HCT116 (cell line): ENCODE data around the gene CYB561D1. TPM values are rescaled to one million over a fixed set of nuclear protein-coding genes. Genes with fewer than 3 reads are reported as not detected.

ENCODE experiments used
- ATAC-seq: fragments of 200-7000 bp; cut with Tn5 transposase; 2 replicates; pipeline ENCODE4 v1.9.1; 2020; ENCODE audit warnings: mild to moderate bottlenecking, moderate library complexity
- BruUV-seq: library from RNA; stranded (reverse); fragments of 400-500 nt; replicated peaks from 2 replicates; lab custom pipeline; 2021; lab: Mats Ljungman, UMichigan
- CTCF ChIA-PET: fragments of 300-600 bp; sonication (Branson Sonifier 250); formaldehyde crosslinking; loops from one replicate; lab custom pipeline; 2021; ENCODE audit warnings: antibody characterized with exemption; lab: Charles Lee
- POLR2A ChIA-PET: fragments of 300-600, 350-600 bp; sonication (Branson Sonifier 250); formaldehyde crosslinking; loops from one replicate; lab custom pipeline; 2021; ENCODE audit warnings: antibody characterized with exemption; lab: Charles Lee
- RAD21 ChIA-PET, 2 experiments: fragments of 300-600 bp; sonication (Branson Sonifier 250); formaldehyde crosslinking; loops; one replicate each; lab custom pipeline; 2023; ENCODE audit warnings: low total read pairs in 2 of 2; ENCODE audit not compliant: uncharacterized antibody in 2 of 2, unreplicated experiment in 2 of 2, low non-redundant PET in 1 of 2; lab: Charles Lee
- DNase-seq: peaks from one replicate; pipeline ENCODE4 v3.0.0-alpha.2; 2010; ENCODE audit warnings: low read depth, low spot score
- H2AFZ ChIP-seq: fragments of 200-600 bp; shearing (Covaris generic), sonication (generic); 2 replicates; pipeline ENCODE4 v1.6.1; 2017; ENCODE audit warnings: low read depth, mixed run types, mixed read lengths, antibody characterized with exemption, low read length; ENCODE audit not compliant: poor library complexity, severe bottlenecking
- H3K27ac ChIP-seq: 2 replicates; pipeline ENCODE4 v1.5.1; 2012; ENCODE audit warnings: low read depth, low read length
- H3K27me3 ChIP-seq: fragments of 200-600 bp; sonication (generic); 2 replicates; pipeline ENCODE4 v1.6.1; 2016; ENCODE audit warnings: mixed run types, low read length, mixed read lengths; ENCODE audit not compliant: insufficient read depth
- H3K36me3 ChIP-seq, 2 experiments: fragments of 200-500 bp in 1 of 2; fragments of 200-600 bp in 1 of 2; sonication (Bioruptor generic) in 1 of 2; sonication (generic) in 1 of 2; 2 replicates each; pipeline versions ENCODE4 v1.5.1 to v1.6.1; 2014 to 2016; ENCODE audit warnings: low read length in 2 of 2, inconsistent platforms in 1 of 2, mixed read lengths in 1 of 2, mixed run types in 1 of 2; ENCODE audit not compliant: insufficient read depth in 2 of 2, control insufficient read depth in 1 of 2
- H3K4me1 ChIP-seq, 2 experiments: fragments of 200-600 bp in 1 of 2; sonication (generic) in 1 of 2; 2 replicates each; pipeline versions ENCODE4 v1.5.1 to v1.6.1; 2012 to 2017; ENCODE audit warnings: low read length in 2 of 2, inconsistent platforms in 1 of 2, mild to moderate bottlenecking in 1 of 2, mixed read lengths in 1 of 2, mixed run types in 1 of 2, moderate library complexity in 1 of 2; ENCODE audit not compliant: insufficient read depth in 2 of 2, control insufficient read depth in 1 of 2
- H3K4me2 ChIP-seq: fragments of 200-600 bp; sonication (generic); 2 replicates; pipeline ENCODE4 v1.6.1; 2017; ENCODE audit warnings: mixed run types, low read length, mixed read lengths
- H3K4me3 ChIP-seq, 2 experiments: fragments of 200-600 bp in 1 of 2; sonication (generic) in 1 of 2; replicated peaks in 1 of 2; 2 replicates each; pipeline ENCODE4 v1.5.1; 2011 to 2016; ENCODE audit warnings: low read length in 2 of 2, control low read depth in 1 of 2, low read depth in 1 of 2, mild to moderate bottlenecking in 1 of 2, mixed read lengths in 1 of 2, mixed run types in 1 of 2
- H3K79me2 ChIP-seq: fragments of 200-600 bp; sonication (generic); 2 replicates; pipeline ENCODE4 v1.6.1; 2017; ENCODE audit warnings: mild to moderate bottlenecking, mixed run types, low read length, moderate library complexity, mixed read lengths; ENCODE audit not compliant: insufficient read depth
- H3K9ac ChIP-seq: fragments of 200-600 bp; sonication (generic); 2 replicates; pipeline ENCODE4 v1.6.1; 2016; ENCODE audit warnings: low read length, mixed read lengths
- H3K9me2 ChIP-seq: fragments of 200-600 bp; sonication (generic), shearing (Covaris generic); 2 replicates; pipeline ENCODE4 v1.6.1; 2017; ENCODE audit warnings: mixed run types, mild to moderate bottlenecking, moderate library complexity; ENCODE audit not compliant: insufficient read depth
- H3K9me3 ChIP-seq, 2 experiments: fragments of 200-500 bp in 1 of 2; fragments of 200-600 bp in 1 of 2; sonication (Bioruptor generic) in 1 of 2; sonication (generic) in 1 of 2; 2 replicates each; pipeline ENCODE4 v1.6.1; 2014 to 2017; ENCODE audit warnings: low read length in 2 of 2, mixed read lengths in 2 of 2, inconsistent platforms in 1 of 2, low read depth in 1 of 2, mild to moderate bottlenecking in 1 of 2, mixed run types in 1 of 2, moderate library complexity in 1 of 2; ENCODE audit not compliant: control insufficient read depth in 1 of 2, insufficient read depth in 1 of 2
- H4K20me1 ChIP-seq: fragments of 200-600 bp; sonication (generic), shearing (Covaris generic); 2 replicates; pipeline ENCODE4 v1.6.1; 2017; ENCODE audit warnings: mixed run types, mild to moderate bottlenecking, moderate library complexity; ENCODE audit not compliant: insufficient read depth
- CBX3 ChIP-seq: IDR thresholded peaks from 2 replicates; pipeline ENCODE4 v1.6.1; 2012; ENCODE audit warnings: low read depth
- EGR1 ChIP-seq: IDR thresholded peaks from 2 replicates; pipeline ENCODE4 v1.6.1; 2012; ENCODE audit warnings: low read depth
- ZNF274 ChIP-seq: fragments of 200-500 bp; sonication (Bioruptor generic); IDR thresholded peaks from 2 replicates; pipeline ENCODE4 v1.6.1; 2014; ENCODE audit warnings: mild to moderate bottlenecking, low read depth, low read length, inconsistent platforms
- intact Hi-C: fragments of 100-400 bp; cut with micrococcal nuclease; formaldehyde crosslinking; loops from 2 replicates; pipeline ENCODE4 v1.10.0; 2022
- total RNA-seq: library from RNA; stranded (reverse); gene quantifications from one replicate; pipeline ENCODE4 v1.2.1, GENCODE V29; 2021; ENCODE audit not compliant: unreplicated experiment
- TF ChIP-seq, protein P1 (sequence below): IDR thresholded peaks from 2 replicates; pipeline ENCODE4 v1.6.1; 2012; ENCODE audit warnings: low read depth
- TF ChIP-seq, protein P2 (sequence below): IDR thresholded peaks from 2 replicates; pipeline ENCODE4 v1.6.1; 2012

Gene CYB561D1
- total RNA-seq, 1 experiment from 2014 or later = 5.9 TPM

DNA sequence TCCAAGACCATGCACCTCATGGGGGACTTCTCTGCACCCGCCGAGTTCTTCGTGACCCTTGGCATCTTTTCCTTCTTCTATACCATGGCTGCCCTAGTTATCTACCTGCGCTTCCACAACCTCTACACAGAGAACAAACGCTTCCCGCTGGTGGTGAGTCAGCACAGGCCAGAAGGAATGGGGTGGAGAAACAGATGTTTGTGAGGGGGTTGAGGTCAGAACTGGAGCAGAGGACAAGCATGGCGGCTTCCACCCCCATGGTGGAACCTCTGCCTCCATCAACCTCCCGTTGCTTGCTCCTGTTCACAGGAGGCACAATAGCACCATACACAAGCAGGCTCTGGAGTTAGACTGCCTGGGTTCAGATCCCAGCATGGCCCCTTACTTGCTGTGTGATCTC is 17.1 kb upstream of the CYB561D1 start:
- no TSS peak for BruUV-seq
- no peak for ATAC-seq

More for the DNA sequence above, 17.1 kb upstream of the CYB561D1 start:
- ChIA-PET POLR2A (no interaction called here), RAD21 (no interaction called here), CTCF (no interaction called here)
- Histone ChIP-seq H3K9me2 (no peaks in the 10 kb centered on the region), H4K20me1 (no peaks in the 10 kb centered on the region), H3K36me3 (no peaks in the 10 kb centered on the region), H3K4me3 (no peak overlapping the region), H3K9ac (no peak overlapping the region), H3K4me2 (peak overlapping the region; percentile 15; the same call in 1 of the 2 replicates), H3K9me3 (no peaks in the 10 kb centered on the region), H2AFZ (no peak overlapping the region), H3K27ac (no peak overlapping the region), H3K27me3 (peaks cover 14% of the 10 kb centered on the region; the same call in 1 of the 2 replicates), H3K4me1 (peaks cover 3 to 11% of the 10 kb centered on the region in 2 experiments; a peak in 3 of 4 replicates), H3K79me2 (no peaks in the 10 kb centered on the region)
- no peak for DNase-seq
- TF ChIP-seq, protein P1, sequence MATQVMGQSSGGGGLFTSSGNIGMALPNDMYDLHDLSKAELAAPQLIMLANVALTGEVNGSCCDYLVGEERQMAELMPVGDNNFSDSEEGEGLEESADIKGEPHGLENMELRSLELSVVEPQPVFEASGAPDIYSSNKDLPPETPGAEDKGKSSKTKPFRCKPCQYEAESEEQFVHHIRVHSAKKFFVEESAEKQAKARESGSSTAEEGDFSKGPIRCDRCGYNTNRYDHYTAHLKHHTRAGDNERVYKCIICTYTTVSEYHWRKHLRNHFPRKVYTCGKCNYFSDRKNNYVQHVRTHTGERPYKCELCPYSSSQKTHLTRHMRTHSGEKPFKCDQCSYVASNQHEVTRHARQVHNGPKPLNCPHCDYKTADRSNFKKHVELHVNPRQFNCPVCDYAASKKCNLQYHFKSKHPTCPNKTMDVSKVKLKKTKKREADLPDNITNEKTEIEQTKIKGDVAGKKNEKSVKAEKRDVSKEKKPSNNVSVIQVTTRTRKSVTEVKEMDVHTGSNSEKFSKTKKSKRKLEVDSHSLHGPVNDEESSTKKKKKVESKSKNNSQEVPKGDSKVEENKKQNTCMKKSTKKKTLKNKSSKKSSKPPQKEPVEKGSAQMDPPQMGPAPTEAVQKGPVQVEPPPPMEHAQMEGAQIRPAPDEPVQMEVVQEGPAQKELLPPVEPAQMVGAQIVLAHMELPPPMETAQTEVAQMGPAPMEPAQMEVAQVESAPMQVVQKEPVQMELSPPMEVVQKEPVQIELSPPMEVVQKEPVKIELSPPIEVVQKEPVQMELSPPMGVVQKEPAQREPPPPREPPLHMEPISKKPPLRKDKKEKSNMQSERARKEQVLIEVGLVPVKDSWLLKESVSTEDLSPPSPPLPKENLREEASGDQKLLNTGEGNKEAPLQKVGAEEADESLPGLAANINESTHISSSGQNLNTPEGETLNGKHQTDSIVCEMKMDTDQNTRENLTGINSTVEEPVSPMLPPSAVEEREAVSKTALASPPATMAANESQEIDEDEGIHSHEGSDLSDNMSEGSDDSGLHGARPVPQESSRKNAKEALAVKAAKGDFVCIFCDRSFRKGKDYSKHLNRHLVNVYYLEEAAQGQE = no peak
- TF ChIP-seq, protein P2, sequence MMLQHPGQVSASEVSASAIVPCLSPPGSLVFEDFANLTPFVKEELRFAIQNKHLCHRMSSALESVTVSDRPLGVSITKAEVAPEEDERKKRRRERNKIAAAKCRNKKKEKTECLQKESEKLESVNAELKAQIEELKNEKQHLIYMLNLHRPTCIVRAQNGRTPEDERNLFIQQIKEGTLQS = no peak
- no peak for TF ChIP-seq ZNF274
- TF ChIP-seq EGR1 = no peak
- no peak for TF ChIP-seq CBX3
- intact Hi-C loops = no loop called here
